GM19025 (cell line): ENCODE measurements around the gene NSUN5.
"Not testable (repeated sequence)": the region's sequence is repeated elsewhere in the genome, so short reads cannot be mapped to it uniquely, and the experiment has no call there.

ENCODE experiments used
- ATAC-seq: cut with Tn5 transposase; IDR thresholded peaks from one replicate; pipeline ENCODE4 v1.9.1; 2021; ENCODE audit warnings: mild to moderate bottlenecking, low read depth, moderate library complexity; ENCODE audit not compliant: unreplicated experiment

The NSUN5 gene

DNA sequence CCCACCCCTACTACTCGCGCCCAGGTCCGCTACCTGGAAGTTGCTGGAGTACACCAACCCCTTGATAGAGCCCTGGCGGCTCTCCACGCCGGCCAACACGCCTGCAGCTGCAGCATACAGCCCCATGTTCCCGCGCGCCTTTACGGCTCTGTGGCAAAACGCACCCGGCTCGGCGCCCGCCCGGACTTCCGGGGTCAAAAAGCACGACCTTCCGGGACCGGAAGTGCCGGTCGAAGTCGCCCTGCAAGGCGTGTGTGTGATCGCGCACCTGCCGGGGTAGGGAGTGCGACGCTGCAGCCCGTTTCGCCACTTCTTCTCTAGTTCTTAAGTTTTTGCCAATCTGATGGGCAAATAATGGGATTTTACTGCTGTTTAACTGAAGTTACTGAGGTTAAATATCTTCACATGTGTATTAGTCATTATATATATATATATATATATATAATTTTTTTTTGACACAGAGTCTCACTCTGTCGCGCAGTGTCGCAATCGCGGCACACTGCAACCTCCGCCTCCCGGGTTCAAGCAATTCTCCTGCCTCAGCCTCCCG lies at the start of gene NSUN5:
Gene NSUN5, minus strand, starts transcription at position 162 of the 550 bp plus-strand sequence. Its CDS starts 36 bp downstream, at position 126.
- peak; percentile 80 for ATAC-seq

DNA sequence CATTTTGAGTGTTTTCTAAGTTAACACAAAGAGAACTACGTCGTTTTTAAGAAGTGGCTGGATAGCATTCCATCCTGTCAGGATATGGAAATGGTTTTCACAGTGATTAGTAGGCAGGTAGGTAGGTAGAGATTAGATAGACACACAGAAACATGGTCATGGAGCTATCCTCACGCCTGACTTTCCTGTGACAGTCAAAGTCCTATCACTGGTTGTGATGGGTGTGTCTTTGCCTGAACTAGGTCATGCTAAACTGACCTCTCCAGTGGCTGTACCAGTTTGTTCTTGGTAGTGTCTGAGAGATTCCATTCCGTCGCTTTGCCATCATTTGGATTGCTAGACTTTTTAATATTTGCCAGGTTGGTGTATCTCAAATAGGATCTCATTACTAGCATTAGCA lies 47.5 kb upstream of the NSUN5 start:
- ATAC-seq: no peak

DNA sequence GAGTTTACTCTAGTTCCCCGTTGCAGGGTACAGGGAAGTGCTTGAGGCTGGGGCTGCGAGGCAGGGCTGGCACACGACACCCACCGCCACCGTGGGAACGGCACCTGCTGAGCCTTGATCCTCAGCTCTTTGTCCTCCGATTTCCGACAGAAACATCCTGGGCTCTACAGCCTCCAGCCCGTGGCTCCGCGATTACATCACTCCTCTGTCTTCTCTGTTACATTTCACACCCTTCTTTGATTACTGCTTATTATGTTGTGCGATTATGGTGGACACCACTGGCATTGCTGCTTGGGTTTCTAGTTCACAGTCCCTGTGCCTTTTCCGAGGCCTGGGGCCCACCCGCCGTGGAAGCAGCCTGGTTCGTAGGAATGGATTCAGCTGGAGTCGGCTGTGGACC lies 46.2 kb upstream of the NSUN5 start:
- ATAC-seq: no peak

DNA sequence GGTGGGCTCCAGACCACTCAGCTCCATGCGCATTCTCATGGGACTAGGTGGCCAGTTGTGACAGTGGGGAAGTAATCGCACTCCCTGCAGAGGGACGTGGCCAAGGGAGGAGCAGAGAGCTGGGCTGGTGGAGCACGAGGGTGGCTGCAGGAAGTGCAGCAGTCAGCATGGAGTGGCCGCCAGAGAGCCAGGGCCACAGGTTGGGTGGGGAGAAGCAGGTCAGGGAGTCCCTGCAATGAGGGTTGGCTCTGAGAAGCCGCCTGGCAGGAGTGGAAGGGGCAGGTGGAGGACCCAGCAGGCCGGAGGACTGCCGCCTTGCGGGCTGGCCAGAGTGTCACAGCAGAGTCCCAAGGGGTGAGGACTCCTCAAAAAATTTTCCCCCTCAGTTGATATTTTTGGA lies 45.6 kb upstream of the NSUN5 start:
- no peak for ATAC-seq

DNA sequence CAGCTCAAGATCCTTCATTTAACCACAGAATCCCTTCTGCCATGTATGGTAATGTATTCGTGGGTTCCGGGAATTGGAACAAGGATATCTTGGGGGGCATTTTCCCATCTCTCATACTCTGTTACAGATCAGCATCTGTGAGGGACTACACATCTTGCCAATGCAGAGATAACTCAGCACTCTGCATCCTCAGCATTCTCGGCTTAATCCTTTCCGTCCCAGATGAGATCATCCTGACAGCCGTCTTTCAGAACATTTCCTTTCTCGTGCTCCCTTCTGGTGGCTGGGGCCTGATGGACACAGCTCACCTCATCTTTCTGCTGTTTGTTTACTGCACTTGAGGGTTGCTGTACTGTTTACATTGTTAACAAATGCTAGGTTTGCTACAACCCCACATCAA lies 44.6 kb upstream of the NSUN5 start:
- ATAC-seq: no peak

DNA sequence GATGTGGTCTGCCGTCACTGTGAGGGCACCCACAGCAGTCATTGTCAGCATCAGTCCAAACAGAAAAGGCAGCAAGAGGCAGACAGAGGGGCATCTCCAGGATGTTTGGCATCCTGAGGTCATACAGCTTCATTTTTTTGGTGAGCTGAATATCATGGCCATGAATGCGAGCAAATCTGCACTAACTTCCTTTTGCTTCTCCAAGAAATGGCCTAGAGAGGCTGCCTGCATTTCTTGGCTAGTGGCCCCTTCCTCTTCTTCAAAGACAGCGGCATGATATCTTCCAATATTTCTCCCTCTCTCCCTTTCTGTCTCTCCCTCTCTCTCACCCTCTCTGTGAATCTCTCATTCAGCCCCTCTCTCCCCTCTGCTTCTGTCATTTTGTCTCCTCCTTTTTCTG lies 44.2 kb upstream of the NSUN5 start:
- ATAC-seq: no peak

DNA sequence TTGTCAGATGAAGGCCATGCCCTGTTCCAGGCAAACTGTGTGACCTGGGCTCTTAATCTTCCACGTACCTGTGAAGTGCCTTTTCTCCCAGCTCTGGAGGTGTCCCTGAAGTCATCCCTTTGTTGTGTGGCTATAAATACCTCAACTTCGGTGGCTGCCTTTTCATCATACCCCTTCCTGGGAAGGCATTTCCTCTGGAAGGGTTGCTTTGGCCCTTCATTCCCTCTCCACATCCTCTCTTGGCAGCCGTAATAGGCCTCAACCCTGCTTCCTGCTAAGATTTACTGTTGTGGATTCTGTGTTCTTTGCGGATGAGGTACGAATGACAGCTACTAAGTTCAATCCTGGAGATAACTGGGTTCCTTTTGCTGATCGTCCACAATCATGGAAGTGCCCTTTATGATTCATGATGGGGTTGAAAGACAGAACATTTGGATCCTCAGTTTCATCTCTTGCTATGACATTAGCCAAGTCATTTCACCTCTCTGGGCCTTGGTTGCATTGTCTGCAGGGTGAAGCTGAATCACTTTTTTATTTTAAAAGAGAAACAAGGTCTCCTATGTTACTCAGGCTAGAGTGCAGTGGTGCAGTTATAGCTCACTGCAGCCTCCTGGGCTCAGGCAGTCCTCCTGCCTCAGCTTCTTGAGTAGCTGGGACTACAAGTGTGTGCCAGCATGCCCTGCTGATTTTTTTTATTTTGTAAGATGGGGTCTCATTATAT lies 43.0 kb upstream of the NSUN5 start:
- ATAC-seq: no peak

DNA sequence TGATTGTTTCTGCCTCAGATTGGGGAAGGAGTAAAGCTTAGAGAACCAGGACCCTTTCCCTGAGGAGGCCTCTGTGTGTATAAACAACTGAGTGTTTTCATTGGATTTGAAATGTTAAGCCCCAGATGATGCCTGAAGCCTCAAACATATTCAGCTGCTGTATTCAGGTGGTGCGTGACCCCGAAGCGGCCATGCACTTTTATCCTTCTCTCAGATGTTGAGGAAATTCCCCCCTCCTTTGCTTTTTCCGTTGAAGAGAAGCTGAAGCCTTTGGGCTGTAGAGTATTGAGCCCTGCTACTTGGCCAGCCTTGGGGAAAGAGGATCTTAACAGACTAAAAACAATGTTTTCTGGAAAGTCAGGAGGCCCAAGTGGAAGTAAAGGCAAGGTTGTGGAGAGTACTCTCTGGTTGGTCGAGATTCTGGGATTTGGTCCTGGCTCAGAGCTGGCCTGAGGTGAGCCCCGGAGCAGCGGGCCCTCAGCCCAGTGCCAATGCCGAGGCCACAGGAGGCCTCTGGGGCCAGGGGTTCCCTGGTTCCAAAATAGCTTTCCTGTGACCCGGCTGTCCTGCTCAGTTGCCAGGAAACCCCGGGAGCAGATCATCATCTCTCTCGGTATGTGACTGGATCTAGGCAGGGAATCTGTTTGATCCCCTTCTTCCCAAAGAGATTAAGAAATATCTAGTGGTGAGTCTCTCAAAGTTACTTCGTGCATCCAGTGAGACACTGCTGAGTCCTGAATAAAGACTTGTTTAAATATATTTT lies 41.9 kb upstream of the NSUN5 start:
- no peak for ATAC-seq

DNA sequence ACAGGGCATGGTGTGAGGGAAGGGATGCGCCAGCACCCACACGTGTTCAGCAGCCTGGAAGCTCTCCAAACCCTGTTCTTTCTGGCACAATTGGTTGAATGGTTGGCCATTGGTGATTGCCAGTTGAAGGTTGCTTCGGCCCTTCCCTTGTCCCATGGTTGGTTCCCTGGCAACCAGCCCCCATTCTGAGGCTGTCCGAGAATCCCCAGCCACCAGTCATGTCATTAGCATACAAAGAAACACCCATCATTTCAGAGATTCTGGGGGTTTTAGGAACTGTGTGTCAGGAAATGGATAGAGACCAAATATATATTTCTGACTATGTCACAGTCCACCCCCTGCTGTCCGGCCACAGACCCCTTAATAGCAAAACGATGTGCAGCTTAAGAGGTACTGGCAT lies 41.1 kb upstream of the NSUN5 start:
- ATAC-seq: no peak

DNA sequence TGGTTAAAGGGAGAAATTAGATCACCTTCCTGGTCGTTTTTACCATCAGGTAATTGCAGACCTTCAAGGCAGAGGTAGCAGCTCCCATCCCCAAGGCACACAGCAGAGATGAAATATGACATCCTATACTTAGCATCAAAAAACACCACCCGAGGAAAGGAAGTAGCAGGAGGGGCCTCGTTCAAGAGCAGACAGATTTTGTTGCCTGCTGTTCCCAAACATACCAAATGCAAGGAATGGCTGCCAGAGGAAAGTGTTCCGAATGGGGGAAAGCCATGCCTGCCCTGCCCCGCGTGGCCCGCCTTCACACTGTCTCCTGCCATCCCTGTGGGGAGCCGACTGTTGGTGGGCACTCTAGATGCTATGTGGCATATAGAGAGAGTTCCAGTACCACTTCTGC lies 37.3 kb upstream of the NSUN5 start:
- ATAC-seq: no peak

DNA sequence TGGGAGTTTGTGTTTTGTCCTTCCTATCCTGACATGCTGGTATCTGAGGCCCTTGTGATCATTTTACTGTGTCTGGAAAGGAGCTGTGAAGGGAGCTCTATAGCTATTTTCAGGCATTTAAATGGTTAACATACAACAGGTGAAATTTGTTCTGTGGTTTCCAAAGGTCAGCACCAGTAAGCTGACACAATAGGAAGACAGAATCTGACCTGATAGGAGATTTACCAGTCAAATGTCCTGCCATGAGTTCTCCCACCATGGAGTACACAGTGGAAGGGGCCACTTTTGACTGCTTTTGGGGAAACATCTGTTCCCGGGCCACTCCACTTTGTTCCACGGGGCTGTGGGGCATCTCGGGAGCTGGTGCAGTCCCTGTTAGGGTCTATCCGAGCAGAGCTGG lies 36.9 kb upstream of the NSUN5 start:
- ATAC-seq: no peak

DNA sequence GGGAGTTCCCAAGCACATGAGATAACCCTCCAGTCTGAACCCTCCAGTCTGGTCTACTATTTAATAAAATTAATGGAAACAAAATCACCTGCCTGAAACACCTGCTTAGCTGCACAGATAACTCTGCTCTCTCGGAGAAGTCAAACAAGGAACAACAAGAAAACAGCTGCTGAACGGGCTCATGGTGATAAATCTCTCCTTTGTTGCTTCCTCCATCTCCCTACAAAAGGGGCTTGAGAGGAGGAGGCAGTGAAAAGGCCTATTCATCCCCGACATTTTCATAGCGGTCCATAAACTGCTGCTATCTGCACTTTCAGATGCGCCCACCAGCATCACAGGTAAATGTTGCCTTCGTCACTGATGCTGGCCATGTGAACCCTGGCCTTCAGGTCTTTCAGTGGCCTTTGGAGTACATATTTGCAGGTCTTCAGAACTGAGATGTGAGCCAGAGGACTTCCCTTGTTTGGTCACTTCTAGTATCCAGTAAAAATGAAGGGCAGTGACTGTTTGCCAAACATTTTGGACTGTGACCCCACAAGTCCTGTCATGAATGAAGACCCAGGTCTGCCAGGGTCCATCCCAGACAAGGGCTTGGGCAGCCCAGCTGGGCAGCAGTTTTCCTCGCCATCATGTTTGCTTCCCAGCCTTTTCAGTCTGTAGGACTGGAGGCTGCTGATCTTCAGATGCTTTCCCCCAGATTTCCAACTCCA lies 35.2 kb upstream of the NSUN5 start:
- no peak for ATAC-seq

DNA sequence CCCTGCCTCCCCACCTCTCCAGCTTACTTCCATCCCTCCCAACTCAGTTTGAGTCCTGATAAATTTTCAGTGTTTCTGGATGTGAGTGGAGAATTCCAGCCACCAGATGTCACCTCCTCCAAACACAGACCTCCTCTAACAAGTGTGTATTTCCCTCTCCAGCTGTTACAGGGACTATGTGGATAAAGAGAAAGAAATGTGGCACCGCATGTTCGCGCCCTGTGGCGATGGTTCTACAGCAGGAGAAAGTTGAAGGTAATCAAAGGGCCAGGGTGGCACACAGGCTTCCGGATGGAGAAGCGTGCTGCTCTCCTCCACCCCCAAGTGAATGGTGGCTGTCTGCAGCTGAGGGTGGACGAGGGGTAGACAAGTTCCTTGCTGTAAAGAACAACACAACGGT lies 34.0 kb upstream of the NSUN5 start:
- ATAC-seq: no peak

DNA sequence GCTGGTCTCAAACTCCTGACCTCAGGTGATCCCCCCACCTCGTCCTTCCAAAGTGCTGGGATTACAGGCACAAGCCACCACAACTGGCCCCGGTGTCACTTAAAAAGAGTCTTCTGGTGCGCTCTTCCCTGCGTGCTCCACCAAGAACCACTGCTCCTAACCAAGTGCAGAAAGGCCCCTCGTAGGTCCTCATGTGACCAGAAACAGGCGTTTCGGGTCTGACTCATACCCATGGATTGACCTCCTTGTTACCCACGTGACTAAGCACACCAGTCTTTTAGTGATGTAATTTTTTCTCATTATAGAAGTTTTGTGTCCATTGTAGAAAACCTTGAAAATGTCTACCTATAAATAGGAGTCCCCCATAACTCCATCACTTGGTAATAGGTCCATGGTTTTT lies 33.3 kb upstream of the NSUN5 start:
- ATAC-seq: no peak

DNA sequence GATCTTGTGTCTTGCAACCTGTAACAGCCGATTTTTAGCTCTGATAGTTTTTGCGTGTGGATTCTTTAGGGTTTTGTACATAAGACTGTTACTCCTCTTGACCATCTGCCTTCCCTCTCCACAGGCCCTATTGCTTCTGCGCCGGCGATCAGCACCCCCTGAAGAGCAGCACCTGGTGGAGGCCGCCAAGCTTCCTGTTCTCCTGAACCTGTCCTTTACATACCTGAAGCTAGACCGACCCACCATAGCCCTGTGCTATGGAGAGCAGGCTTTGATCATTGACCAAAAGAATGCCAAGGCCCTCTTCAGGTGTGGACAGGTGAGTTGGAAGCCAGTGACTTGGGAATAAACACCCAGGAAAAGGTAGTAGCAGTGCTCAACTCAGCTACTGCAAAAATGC lies 31.9 kb upstream of the NSUN5 start:
- ATAC-seq: no peak

DNA sequence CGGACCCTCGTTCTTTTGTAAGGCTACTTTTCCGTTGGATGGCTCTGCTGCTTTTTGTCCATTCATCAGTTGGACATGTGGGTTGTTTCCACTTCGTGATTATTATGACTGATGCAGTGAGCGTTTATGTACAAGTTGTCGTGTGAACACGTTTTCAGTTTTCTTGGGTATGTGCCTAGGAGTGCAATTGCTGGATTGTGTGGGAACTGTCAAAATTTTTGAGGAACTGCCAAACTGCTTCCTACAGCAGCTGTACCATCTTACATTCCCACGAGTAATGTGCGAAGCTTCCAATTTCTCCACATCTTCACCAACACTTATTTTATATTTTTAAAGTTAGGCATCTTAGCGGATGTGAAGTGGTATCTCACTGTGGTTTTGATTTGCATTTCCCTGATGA lies 29.7 kb upstream of the NSUN5 start:
- no peak for ATAC-seq

DNA sequence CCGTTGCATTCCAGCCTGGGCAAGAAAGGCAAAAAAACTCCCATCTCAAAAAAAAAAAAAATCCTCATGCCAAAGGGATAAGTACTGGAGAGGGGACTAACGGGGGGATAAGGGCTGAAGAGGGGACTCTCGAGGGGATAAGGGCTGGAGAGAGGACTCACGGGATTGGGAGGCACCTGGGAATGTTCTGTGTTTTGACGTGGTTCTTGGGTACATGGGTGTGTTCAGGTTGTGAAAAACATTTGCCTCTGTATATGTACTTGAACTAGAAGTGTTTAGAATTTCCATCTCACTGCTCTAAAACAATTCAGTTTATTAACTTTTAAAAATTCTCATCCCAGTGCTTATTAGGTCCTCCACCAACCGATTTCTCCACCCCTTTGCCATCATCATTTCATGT lies 23.8 kb upstream of the NSUN5 start:
- ATAC-seq: no peak

DNA sequence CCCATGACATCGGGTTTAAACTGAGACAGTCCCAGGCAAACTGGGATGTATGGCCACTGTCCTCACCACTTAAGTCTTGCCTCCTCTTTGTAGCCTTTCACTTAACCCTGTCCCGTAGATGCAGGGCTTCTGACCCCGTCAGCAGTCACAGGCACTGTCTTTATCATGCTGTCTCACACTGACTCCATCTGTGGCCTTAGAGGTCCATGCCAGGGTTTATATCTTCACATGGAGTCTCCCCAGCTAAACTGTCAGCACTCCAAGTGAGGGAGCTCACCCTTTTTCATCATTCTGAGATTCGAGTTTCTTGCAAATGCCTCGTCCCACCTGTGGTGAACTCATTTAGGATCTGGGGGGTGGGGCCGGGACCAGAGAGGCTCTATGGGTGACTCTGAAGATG lies 22.1 kb upstream of the NSUN5 start:
- no peak for ATAC-seq

DNA sequence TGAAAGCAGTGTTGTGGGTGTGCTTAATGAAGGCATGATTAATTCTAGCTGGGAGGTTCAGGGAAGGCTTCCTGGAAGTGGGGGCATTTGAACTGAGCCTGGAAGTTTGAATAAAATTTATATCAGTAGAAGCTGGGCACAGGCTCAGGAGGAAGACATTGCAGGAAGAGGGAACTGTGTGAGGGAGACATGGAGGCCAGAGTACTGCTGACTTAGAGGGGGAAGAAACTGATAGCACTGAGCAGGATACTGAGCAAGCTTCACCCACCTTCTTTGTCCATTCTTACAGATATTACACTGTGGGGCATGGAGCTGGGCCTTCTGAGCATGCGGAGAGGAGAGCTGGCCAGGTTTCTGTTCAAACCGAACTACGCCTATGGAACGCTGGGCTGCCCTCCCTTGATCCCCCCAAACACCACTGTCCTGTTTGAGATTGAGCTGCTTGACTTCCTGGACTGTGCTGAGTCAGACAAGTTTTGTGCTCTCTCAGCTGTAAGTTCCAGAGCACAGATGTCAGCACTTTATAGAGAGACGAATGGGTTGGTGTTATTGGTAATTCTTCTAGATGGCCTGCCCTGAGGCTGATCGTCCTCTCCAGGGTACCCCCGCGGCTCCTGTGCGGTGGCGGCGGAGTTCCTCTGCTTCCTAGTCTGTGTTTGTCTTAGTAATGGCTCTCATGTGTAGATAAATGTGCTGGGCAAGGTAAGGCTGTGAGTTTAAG lies 21.4 kb upstream of the NSUN5 start:
- ATAC-seq: no peak

DNA sequence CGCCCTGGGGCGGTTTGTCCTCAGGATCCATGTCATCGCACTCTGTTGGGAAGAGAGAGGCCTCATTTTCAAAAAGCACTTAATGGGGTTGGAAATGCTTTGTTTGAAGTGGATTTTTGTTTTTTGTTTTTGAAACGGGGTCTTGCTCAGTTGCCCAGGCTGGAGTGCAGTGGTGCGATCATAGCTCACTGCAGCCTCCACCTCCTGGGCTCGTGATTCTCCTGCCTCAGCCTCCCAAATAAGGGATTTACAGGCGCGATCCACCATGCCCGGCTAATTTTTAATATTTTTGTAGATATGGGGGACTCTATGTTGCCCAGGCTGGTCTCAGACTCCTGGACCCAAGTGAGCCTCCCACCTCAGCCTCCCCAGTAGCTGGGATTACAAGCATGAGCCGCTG lies 20.1 kb upstream of the NSUN5 start:
- no peak for ATAC-seq

DNA sequence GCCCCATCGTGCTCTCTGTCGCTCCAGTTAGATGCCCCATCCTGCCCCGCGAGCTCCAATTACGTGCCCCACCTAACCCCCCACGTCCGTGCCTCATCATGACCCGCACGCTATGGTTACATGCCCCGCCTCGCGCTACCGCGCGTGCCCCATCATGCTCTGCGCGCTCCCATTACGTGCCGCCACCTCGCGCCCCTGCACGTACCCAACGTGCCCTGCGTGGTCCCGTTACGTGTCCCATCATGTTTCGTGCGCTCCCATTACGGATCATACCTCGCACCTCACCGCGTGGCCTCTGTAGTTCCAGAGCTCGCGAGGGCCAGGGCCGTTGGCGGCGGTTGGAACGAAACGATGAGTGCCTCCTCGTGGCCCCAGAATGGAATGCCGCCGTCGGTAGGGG lies 19.3 kb upstream of the NSUN5 start, which contains the start of the genes FKBP6 and TRIM50:
Gene FKBP6, plus strand, starts transcription at position 240 of the 400 bp plus-strand sequence. CDS start 268 bp downstream, outside the sequence.
Gene TRIM50, minus strand, starts transcription at position 161 of the 400 bp plus-strand sequence. CDS start 3,295 bp downstream, outside the sequence.
- ATAC-seq: not testable (repeated sequence)
